Body of pancreas (tissue), 4 donors: Measurements from ENCODE around the gene CEP170. TPM values are rescaled to one million over a fixed set of nuclear protein-coding genes. Genes with fewer than 3 reads are reported as not detected.

Experiments
- ATAC-seq: fragments of 150-250 bp; one replicate; pipeline ENCODE4 v1.9.1; 2016
- DNase-seq, 4 donors: peaks; one replicate each; pipeline ENCODE4 v3.0.0-alpha.2; 2019
- H3K27ac ChIP-seq, 4 donors: fragments of 200-600 bp; sonication (generic); 1 replicate in 3 of 4; 2 replicates in 1 of 4; pipeline versions ENCODE4 v1.5.1 to v1.6.1; 2016 to 2019; ENCODE audit warnings: mild to moderate bottlenecking in 1 of 4, mixed read lengths in 1 of 4, moderate library complexity in 1 of 4
- H3K27me3 ChIP-seq, 2 donors: fragments of 200-600 bp; sonication (generic); one replicate each; pipeline ENCODE4 v1.6.0; 2016; ENCODE audit warnings: mild to moderate bottlenecking in 1 of 2
- H3K36me3 ChIP-seq, 2 donors: fragments of 200-600 bp; sonication (generic); replicated peaks in 1 of 2; 2 replicates each; pipeline ENCODE4 v1.5.1; 2016; ENCODE audit warnings: low read depth in 2 of 2; ENCODE audit not compliant: insufficient read depth in 1 of 2
- H3K4me1 ChIP-seq: fragments of 200-600 bp; sonication (generic); one replicate; pipeline ENCODE4 v1.6.0; 2016
- H3K4me3 ChIP-seq, 2 donors: fragments of 200-600 bp; sonication (generic); 1 replicate in 1 of 2; 2 replicates in 1 of 2; pipeline ENCODE4 v1.5.1; 2016 to 2019
- H3K9me3 ChIP-seq, 3 donors: fragments of 200-600 bp; sonication (generic); 1 replicate in 2 of 3; 2 replicates in 1 of 3; pipeline ENCODE4 v1.5.1; 2016
- CTCF ChIP-seq, 7 experiments: fragments of 450-650 bp in 4 of 7; fragments of 200-600 bp in 3 of 7; sonication (generic) in 3 of 7; IDR thresholded peaks; one replicate each; pipeline ENCODE4 v1.5.1; 2016 to 2019; ENCODE audit warnings: antibody characterized with exemption in 7 of 7
- POLR2A ChIP-seq, 3 donors: fragments of 450-650 bp; IDR thresholded peaks; one replicate each; pipeline ENCODE4 v1.6.1; 2016; ENCODE audit warnings: antibody characterized with exemption in 3 of 3, mild to moderate bottlenecking in 2 of 3
- WGBS, 2 donors: methylation state at CpG; one replicate each; pipeline ENCODE4 v1.1.5; 2017; 5-methylcytosine and 5-hydroxymethylcytosine counted together
- intact Hi-C: fragments of 100-400 bp; cut with DNase I; formaldehyde crosslinking; loops from one replicate; pipeline ENCODE4 v1.15.1; 2023
- total RNA-seq, 2 donors: library from RNA; depleted of rRNA; stranded (reverse); fragments of >200 nt; gene quantifications; one replicate each; pipeline ENCODE4 v1.1.0, GENCODE V29; 2016

Gene CEP170
- total RNA-seq, 2 donors from 2014 or later, result 17.5 to 22.3 TPM

- 62 to 65% methylated on average over 3 to 4 of the region's 4 CpGs for WGBS, 2 donors
- H3K27me3 ChIP-seq, result no peaks in the 10 kb centered on the region
- no peaks in the 10 kb centered on the region for H3K36me3 ChIP-seq
- H3K27ac ChIP-seq, result no peak overlapping the region
- intact Hi-C loops, result no loop called here
- ATAC-seq (no peak), DNase-seq (no peak)
- H3K4me1 ChIP-seq, result no peaks in the 10 kb centered on the region
- TF ChIP-seq POLR2A (IDR thresholded peaks at IDR 0.05), result no peak
- TF ChIP-seq CTCF (IDR thresholded peaks at IDR 0.05), result no peak
- H3K4me3 ChIP-seq, result no peak overlapping the region
- H3K9me3 ChIP-seq, result no peaks in the 10 kb centered on the region
Observed at GRCh38 chr1:243293941-243294722, 39.1 kb upstream of the CEP170 start.

GRCh38 chr1:243292117-243292516, 37.0 kb upstream of the CEP170 start:
- no peaks in the 10 kb centered on the region for H3K4me1 ChIP-seq
- no peak overlapping the region for H3K4me3 ChIP-seq
- no peaks in the 10 kb centered on the region for H3K9me3 ChIP-seq
- H3K27me3 ChIP-seq, result no peaks in the 10 kb centered on the region
- intact Hi-C loops, result no loop called here
- H3K36me3 ChIP-seq, result peaks cover 0 to under 1% of the 10 kb centered on the region in 2 donors
- DNase-seq (no peak), ATAC-seq (no peak)
- TF ChIP-seq POLR2A (IDR thresholded peaks at IDR 0.05) (no peak), CTCF (IDR thresholded peaks at IDR 0.05) (no peak)
- no peak overlapping the region for H3K27ac ChIP-seq
- WGBS, 2 donors, result 97% methylated on average over 5 of the region's 5 CpGs

- 87 to 94% methylated on average over 1 of the region's 1 CpG for WGBS, 2 donors
- Histone ChIP-seq H3K4me3 (no peak overlapping the region), H3K27me3 (no peaks in the 10 kb centered on the region), H3K27ac (no peak overlapping the region), H3K9me3 (no peaks in the 10 kb centered on the region), H3K4me1 (no peaks in the 10 kb centered on the region), H3K36me3 (peaks cover 0 to 2% of the 10 kb centered on the region in 2 donors)
- intact Hi-C loops, result no loop called here
- ATAC-seq (no peak), DNase-seq (no peak)
- TF ChIP-seq POLR2A (IDR thresholded peaks at IDR 0.05), result no peak
- no peak for TF ChIP-seq CTCF (IDR thresholded peaks at IDR 0.05)
Observed at GRCh38 chr1:243291292-243291691, 36.2 kb upstream of the CEP170 start.

- H3K9me3 ChIP-seq, result no peaks in the 10 kb centered on the region
- peaks cover 0 to 2% of the 10 kb centered on the region in 2 donors for H3K36me3 ChIP-seq
- TF ChIP-seq POLR2A (IDR thresholded peaks at IDR 0.05) (no peak), CTCF (IDR thresholded peaks at IDR 0.05) (no peak)
- H3K27me3 ChIP-seq, result no peaks in the 10 kb centered on the region
- DNase-seq (no peak), ATAC-seq (no peak)
- H3K4me3 ChIP-seq, result no peak overlapping the region
- no peaks in the 10 kb centered on the region for H3K4me1 ChIP-seq
- intact Hi-C loops, result no loop called here
- peak overlapping the region in 1 of 4 donors; percentile 73 for H3K27ac ChIP-seq
- 74 to 83% methylated on average over 6 of the region's 6 CpGs for WGBS, 2 donors
Observed at GRCh38 chr1:243288062-243288461, 33.0 kb upstream of the CEP170 start.

- Histone ChIP-seq H3K4me3 (no peak overlapping the region), H3K4me1 (no peaks in the 10 kb centered on the region), H3K27ac (peak overlapping the region in 1 of 4 donors; percentile 73), H3K36me3 (peaks cover 0 to 2% of the 10 kb centered on the region in 2 donors), H3K27me3 (no peaks in the 10 kb centered on the region), H3K9me3 (no peaks in the 10 kb centered on the region)
- DNase-seq (no peak), ATAC-seq (peak; percentile 40)
- intact Hi-C loops, result no loop called here
- no peak for TF ChIP-seq POLR2A (IDR thresholded peaks at IDR 0.05)
- TF ChIP-seq CTCF (IDR thresholded peaks at IDR 0.05), result no peak
- 30 to 48% methylated on average over 1 of the region's 1 CpG for WGBS, 2 donors
Observed at GRCh38 chr1:243287652-243288051, 32.6 kb upstream of the CEP170 start.
